Upper lobe of left lung (tissue), 6 donors: ENCODE results near the gene NEB. TPM values are rescaled to one million over a fixed set of nuclear protein-coding genes. Genes with fewer than 3 reads are reported as not detected.

Experiments
- ATAC-seq, 2 donors: fragments of 200-7000 bp; cut with Tn5 transposase; one replicate each; pipeline ENCODE4 v1.9.1; 2022; ENCODE audit warnings: mild to moderate bottlenecking in 2 of 2, moderate library complexity in 2 of 2; ENCODE audit not compliant: low FRiP score in 2 of 2
- DNase-seq, 2 donors: peaks; one replicate each; pipeline ENCODE4 v3.0.0-alpha.2; 2019 to 2020
- H3K27ac ChIP-seq, 4 donors: fragments of 200-600 bp; sonication (generic); one replicate each; pipeline ENCODE4 v1.5.1; 2016 to 2019
- H3K27me3 ChIP-seq, 4 donors: fragments of 200-600 bp; sonication (generic); one replicate each; pipeline ENCODE4 v1.5.1; 2017 to 2019
- H3K36me3 ChIP-seq, 4 donors: fragments of 200-600 bp; sonication (generic); one replicate each; pipeline ENCODE4 v1.5.1; 2016 to 2019
- H3K4me1 ChIP-seq, 4 donors: fragments of 200-600 bp; sonication (generic); one replicate each; pipeline ENCODE4 v1.5.1; 2018 to 2019
- H3K4me3 ChIP-seq, 4 donors: fragments of 200-600 bp; sonication (generic); one replicate each; pipeline ENCODE4 v1.5.1; 2017 to 2019; ENCODE audit warnings: mild to moderate bottlenecking in 2 of 4, moderate library complexity in 1 of 4
- H3K9me3 ChIP-seq, 4 donors: fragments of 200-600 bp; sonication (generic); one replicate each; pipeline ENCODE4 v1.5.1; 2018 to 2019
- CTCF ChIP-seq, 6 experiments: fragments of 450-650 bp in 4 of 6; fragments of 200-600 bp in 2 of 6; sonication (generic) in 2 of 6; IDR thresholded peaks; one replicate each; pipeline ENCODE4 v1.5.1; 2016 to 2019; ENCODE audit warnings: antibody characterized with exemption in 6 of 6
- EP300 ChIP-seq, 4 donors: sonication (generic); formaldehyde crosslinking; IDR thresholded peaks; one replicate each; pipeline ENCODE4 v1.5.1; 2017; ENCODE audit warnings: antibody characterized with exemption in 4 of 4, control low read depth in 2 of 4
- POLR2A ChIP-seq, 4 donors: fragments of 450-650 bp; IDR thresholded peaks; one replicate each; pipeline ENCODE4 v1.5.1; 2016 to 2017; ENCODE audit warnings: antibody characterized with exemption in 4 of 4, mild to moderate bottlenecking in 2 of 4
- POLR2AphosphoS5 ChIP-seq, 2 donors: sonication (generic); formaldehyde crosslinking; IDR thresholded peaks; one replicate each; pipeline ENCODE4 v1.5.1; 2017; ENCODE audit warnings: antibody characterized with exemption in 2 of 2
- whole genome bisulfite sequencing, 2 donors: methylation state at CpG; one replicate each; pipeline ENCODE4 v1.1.5; 2017 to 2018; 5-methylcytosine and 5-hydroxymethylcytosine counted together
- total RNA-seq, 6 donors: library from RNA; depleted of rRNA in 4 of 6; stranded (reverse); fragments of >200 nt in 4 of 6; gene quantifications; one replicate each; pipeline versions ENCODE4 v1.1.0 to v1.2.1, GENCODE V29; 2016 to 2021
- donor health status: DM: no; HTN: no; CAD: no; lungs with moderate emphysema.
- donor health status: DM: no; HTN: yes; CAD: no; lungs with severe emphysema.

NEB gene
- total RNA-seq, result 1 to 10 TPM in 4 of 6 donors, under 1 TPM in 2; 0.31 to 6.3 (median 2.0) TPM

- 74 to 79% methylated on average over 11 of the region's 11 CpGs for WGBS, 2 donors
- Histone ChIP-seq H3K36me3 (no peaks in the 10 kb centered on the region), H3K27me3 (no peaks in the 10 kb centered on the region), H3K4me1 (no peaks in the 10 kb centered on the region), H3K4me3 (no peak within 1 kb of the TSS), H3K27ac (no peak within 1 kb of the TSS), H3K9me3 (no peaks in the 10 kb centered on the region)
- ATAC-seq (no peak), DNase-seq (no peak)
- TF ChIP-seq POLR2AphosphoS5 (IDR thresholded peaks at IDR 0.05), result no peak
- TF ChIP-seq POLR2A (IDR thresholded peaks at IDR 0.05), result no peak
These were observed at the start of gene NEB for GRCh38 chr2:151733771-151734672. Gene NEB, minus strand, starts transcription at chr2:151734476. Its CDS starts 1,320 bp downstream, at chr2:151733156.

GRCh38 chr2:151783133-151783520 lies 48.9 kb upstream of the NEB start:
- 98 to 99% methylated on average over 2 of the region's 2 CpGs for WGBS, 2 donors

GRCh38 chr2:151782378-151783132 lies 48.3 kb upstream of the NEB start:
- Histone ChIP-seq H3K27me3 (no peaks in the 10 kb centered on the region), H3K4me3 (no peak overlapping the region), H3K27ac (no peak overlapping the region), H3K9me3 (no peaks in the 10 kb centered on the region), H3K4me1 (no peaks in the 10 kb centered on the region), H3K36me3 (peaks cover 0 to 13% (median 5%) of the 10 kb centered on the region in 4 donors)
- DNase-seq (no peak), ATAC-seq (no peak)
- no peak for TF ChIP-seq EP300 (IDR thresholded peaks at IDR 0.05)
- TF ChIP-seq CTCF (IDR thresholded peaks at IDR 0.05), result no peak
- no peak for TF ChIP-seq POLR2A (IDR thresholded peaks at IDR 0.05)
- TF ChIP-seq POLR2AphosphoS5 (IDR thresholded peaks at IDR 0.05), result no peak
- 80 to 84% methylated on average over 6 of the region's 6 CpGs for WGBS, 2 donors

More at GRCh38 chr2:151783133-151783520, 48.9 kb upstream of the NEB start:
- DNase-seq, result no peak
- no peaks in the 10 kb centered on the region for H3K9me3 ChIP-seq
- H3K27me3 ChIP-seq, result no peaks in the 10 kb centered on the region
- H3K36me3 ChIP-seq, result peaks cover 0 to 13% (median 5%) of the 10 kb centered on the region in 4 donors
- ATAC-seq, result no peak
- no peak overlapping the region for H3K4me3 ChIP-seq
- no peak for TF ChIP-seq POLR2AphosphoS5 (IDR thresholded peaks at IDR 0.05)
- TF ChIP-seq CTCF (IDR thresholded peaks at IDR 0.05), result no peak
- no peak for TF ChIP-seq POLR2A (IDR thresholded peaks at IDR 0.05)
- TF ChIP-seq EP300 (IDR thresholded peaks at IDR 0.05), result no peak
- H3K27ac ChIP-seq, result no peak overlapping the region
- H3K4me1 ChIP-seq, result no peaks in the 10 kb centered on the region

GRCh38 chr2:151781642-151782041 lies 47.4 kb upstream of the NEB start:
- no peak for TF ChIP-seq EP300 (IDR thresholded peaks at IDR 0.05)
- no peak for TF ChIP-seq POLR2A (IDR thresholded peaks at IDR 0.05)
- no peak for TF ChIP-seq POLR2AphosphoS5 (IDR thresholded peaks at IDR 0.05)
- no peak for TF ChIP-seq CTCF (IDR thresholded peaks at IDR 0.05)
- Histone ChIP-seq H3K4me1 (no peaks in the 10 kb centered on the region), H3K27ac (no peak overlapping the region), H3K36me3 (peaks cover 0 to 13% (median 5%) of the 10 kb centered on the region in 4 donors), H3K27me3 (no peaks in the 10 kb centered on the region), H3K9me3 (no peaks in the 10 kb centered on the region), H3K4me3 (no peak overlapping the region)
- 78 to 95% methylated on average over 4 of the region's 4 CpGs for WGBS, 2 donors
- ATAC-seq (no peak), DNase-seq (no peak)

GRCh38 chr2:151780938-151781337 lies 46.7 kb upstream of the NEB start:
- no peak for TF ChIP-seq POLR2A (IDR thresholded peaks at IDR 0.05)
- no peak for TF ChIP-seq POLR2AphosphoS5 (IDR thresholded peaks at IDR 0.05)
- no peak for TF ChIP-seq EP300 (IDR thresholded peaks at IDR 0.05)
- no peak for TF ChIP-seq CTCF (IDR thresholded peaks at IDR 0.05)
- ATAC-seq, result no peak
- Histone ChIP-seq H3K27me3 (no peaks in the 10 kb centered on the region), H3K9me3 (no peaks in the 10 kb centered on the region), H3K4me1 (no peaks in the 10 kb centered on the region), H3K4me3 (no peak overlapping the region), H3K27ac (no peak overlapping the region), H3K36me3 (peaks cover 0 to 20% (median 6%) of the 10 kb centered on the region in 4 donors)
- no peak for DNase-seq
